DOHH2 (cell line): Measurements from ENCODE around the gene URB1.

Experiments
- EZH2phosphoT487 ChIP-seq: fragments of 200-600 bp; sonication (generic); IDR thresholded peaks from 2 replicates; pipeline ENCODE4 v1.6.1; 2017; ENCODE audit warnings: borderline replicate concordance, mild to moderate bottlenecking, antibody characterized with exemption, low read length, moderate library complexity, mixed read lengths
- TF ChIP-seq, protein P1 (sequence below): fragments of 200-600 bp; sonication (generic); IDR thresholded peaks from one replicate; pipeline ENCODE4 v1.5.1; 2014; ENCODE audit warnings: antibody characterized with exemption, mild to moderate bottlenecking, low read depth, low read length; ENCODE audit not compliant: poor library complexity, severe bottlenecking

DNA sequence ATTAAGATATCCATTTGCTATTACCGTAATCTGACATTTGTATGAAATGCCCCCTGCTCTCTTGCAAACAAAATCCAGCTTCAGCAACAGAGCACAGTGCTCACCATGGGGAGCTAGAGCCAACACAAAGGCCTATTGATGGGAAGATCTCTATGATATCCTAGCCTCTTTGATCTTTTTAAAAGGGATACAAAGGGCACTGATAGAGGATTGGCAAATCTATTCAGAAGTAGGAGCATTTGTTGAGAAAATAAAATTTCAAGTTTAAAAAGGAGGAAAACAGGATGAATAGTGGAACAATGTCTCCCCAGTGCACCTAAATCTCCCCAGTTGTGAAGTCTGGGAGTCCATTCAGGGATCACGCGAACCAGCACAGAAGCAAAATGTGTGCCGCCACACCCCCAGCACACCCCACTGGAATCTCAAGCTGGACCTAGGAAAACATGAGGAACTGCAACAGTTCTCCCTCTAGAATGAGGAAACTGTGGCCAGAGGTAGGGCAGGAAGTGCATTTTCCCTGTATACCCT lies 62.0 kb downstream of the URB1 start:
- TF ChIP-seq, protein P1, sequence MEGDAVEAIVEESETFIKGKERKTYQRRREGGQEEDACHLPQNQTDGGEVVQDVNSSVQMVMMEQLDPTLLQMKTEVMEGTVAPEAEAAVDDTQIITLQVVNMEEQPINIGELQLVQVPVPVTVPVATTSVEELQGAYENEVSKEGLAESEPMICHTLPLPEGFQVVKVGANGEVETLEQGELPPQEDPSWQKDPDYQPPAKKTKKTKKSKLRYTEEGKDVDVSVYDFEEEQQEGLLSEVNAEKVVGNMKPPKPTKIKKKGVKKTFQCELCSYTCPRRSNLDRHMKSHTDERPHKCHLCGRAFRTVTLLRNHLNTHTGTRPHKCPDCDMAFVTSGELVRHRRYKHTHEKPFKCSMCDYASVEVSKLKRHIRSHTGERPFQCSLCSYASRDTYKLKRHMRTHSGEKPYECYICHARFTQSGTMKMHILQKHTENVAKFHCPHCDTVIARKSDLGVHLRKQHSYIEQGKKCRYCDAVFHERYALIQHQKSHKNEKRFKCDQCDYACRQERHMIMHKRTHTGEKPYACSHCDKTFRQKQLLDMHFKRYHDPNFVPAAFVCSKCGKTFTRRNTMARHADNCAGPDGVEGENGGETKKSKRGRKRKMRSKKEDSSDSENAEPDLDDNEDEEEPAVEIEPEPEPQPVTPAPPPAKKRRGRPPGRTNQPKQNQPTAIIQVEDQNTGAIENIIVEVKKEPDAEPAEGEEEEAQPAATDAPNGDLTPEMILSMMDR = no peak
- TF ChIP-seq EZH2phosphoT487 = no peak
